ENCODE data around the gene COPZ2.

GRCh38 chr17:47982645-47983390 lies 54.8 kb downstream of the COPZ2 start:
- TF ChIP-seq POLR2A (IDR thresholded peaks at IDR 0.05) (no peak), EP300 (IDR thresholded peaks at IDR 0.05) (no peak)
- TF ChIP-seq, protein P1, sequence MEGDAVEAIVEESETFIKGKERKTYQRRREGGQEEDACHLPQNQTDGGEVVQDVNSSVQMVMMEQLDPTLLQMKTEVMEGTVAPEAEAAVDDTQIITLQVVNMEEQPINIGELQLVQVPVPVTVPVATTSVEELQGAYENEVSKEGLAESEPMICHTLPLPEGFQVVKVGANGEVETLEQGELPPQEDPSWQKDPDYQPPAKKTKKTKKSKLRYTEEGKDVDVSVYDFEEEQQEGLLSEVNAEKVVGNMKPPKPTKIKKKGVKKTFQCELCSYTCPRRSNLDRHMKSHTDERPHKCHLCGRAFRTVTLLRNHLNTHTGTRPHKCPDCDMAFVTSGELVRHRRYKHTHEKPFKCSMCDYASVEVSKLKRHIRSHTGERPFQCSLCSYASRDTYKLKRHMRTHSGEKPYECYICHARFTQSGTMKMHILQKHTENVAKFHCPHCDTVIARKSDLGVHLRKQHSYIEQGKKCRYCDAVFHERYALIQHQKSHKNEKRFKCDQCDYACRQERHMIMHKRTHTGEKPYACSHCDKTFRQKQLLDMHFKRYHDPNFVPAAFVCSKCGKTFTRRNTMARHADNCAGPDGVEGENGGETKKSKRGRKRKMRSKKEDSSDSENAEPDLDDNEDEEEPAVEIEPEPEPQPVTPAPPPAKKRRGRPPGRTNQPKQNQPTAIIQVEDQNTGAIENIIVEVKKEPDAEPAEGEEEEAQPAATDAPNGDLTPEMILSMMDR (IDR thresholded peaks at IDR 0.05): no peak
